Kidney epithelial cell (primary cell): ENCODE data around the gene HES4. TPM values are rescaled to one million over a fixed set of nuclear protein-coding genes. Genes with fewer than 3 reads are reported as not detected.

Source experiments
- DNase-seq: peaks from one replicate; pipeline ENCODE4 v3.0.0-alpha.2; 2010; ENCODE audit warnings: low read depth
- H3K27me3 ChIP-seq: 2 replicates; pipeline ENCODE4 v1.6.0; 2011; ENCODE audit warnings: low read length; ENCODE audit not compliant: control insufficient read depth, insufficient read depth
- H3K36me3 ChIP-seq: 2 replicates; pipeline ENCODE4 v1.5.1; 2011; ENCODE audit warnings: low read length; ENCODE audit not compliant: control insufficient read depth, insufficient read depth
- H3K4me3 ChIP-seq: 2 replicates; pipeline ENCODE4 v1.5.1; 2011; ENCODE audit warnings: low read depth, mild to moderate bottlenecking, control low read depth, low read length
- CTCF ChIP-seq: IDR thresholded peaks from 2 replicates; pipeline ENCODE4 v1.5.1; 2011; ENCODE audit warnings: mild to moderate bottlenecking, moderate library complexity, low read length, control low read depth, inconsistent platforms; ENCODE audit not compliant: insufficient read depth, poor library complexity, severe bottlenecking
- total RNA-seq: library from RNA; depleted of rRNA; stranded (reverse); fragments of >200 nt; gene quantifications from 2 replicates; pipeline ENCODE4 v1.2.3, GENCODE V29; 2015

HES4 gene
- total RNA-seq, 1 donor from 2014 or later, result 160 TPM

- H3K36me3 ChIP-seq, result peaks cover 5% of the 10 kb centered on the region
- H3K27me3 ChIP-seq, result no peaks in the 10 kb centered on the region
These were observed 45.2 kb upstream of the HES4 start for GRCh38 chr1:1045129-1045528.

GRCh38 chr1:1044455-1045078, 44.7 kb upstream of the HES4 start:
- no peak for DNase-seq
- H3K27me3 ChIP-seq, result no peaks in the 10 kb centered on the region
- peaks cover 5% of the 10 kb centered on the region for H3K36me3 ChIP-seq
- no peak overlapping the region for H3K4me3 ChIP-seq
- no peak for TF ChIP-seq CTCF

More at GRCh38 chr1:1045129-1045528, 45.2 kb upstream of the HES4 start:
- H3K4me3 ChIP-seq, result no peak overlapping the region
- no peak for DNase-seq
- TF ChIP-seq CTCF, result no peak

- no peak for DNase-seq
- TF ChIP-seq CTCF, result no peak
- no peak overlapping the region for H3K4me3 ChIP-seq
- H3K27me3 ChIP-seq, result no peaks in the 10 kb centered on the region
- H3K36me3 ChIP-seq, result peaks cover 5% of the 10 kb centered on the region
These were observed 44.0 kb upstream of the HES4 start for GRCh38 chr1:1043921-1044320.

- no peak for TF ChIP-seq CTCF
- H3K4me3 ChIP-seq, result no peak overlapping the region
- H3K36me3 ChIP-seq, result peaks cover 5% of the 10 kb centered on the region
- H3K27me3 ChIP-seq, result no peaks in the 10 kb centered on the region
- DNase-seq, result no peak
These were observed 43.5 kb upstream of the HES4 start for GRCh38 chr1:1043411-1043810.

DNA sequence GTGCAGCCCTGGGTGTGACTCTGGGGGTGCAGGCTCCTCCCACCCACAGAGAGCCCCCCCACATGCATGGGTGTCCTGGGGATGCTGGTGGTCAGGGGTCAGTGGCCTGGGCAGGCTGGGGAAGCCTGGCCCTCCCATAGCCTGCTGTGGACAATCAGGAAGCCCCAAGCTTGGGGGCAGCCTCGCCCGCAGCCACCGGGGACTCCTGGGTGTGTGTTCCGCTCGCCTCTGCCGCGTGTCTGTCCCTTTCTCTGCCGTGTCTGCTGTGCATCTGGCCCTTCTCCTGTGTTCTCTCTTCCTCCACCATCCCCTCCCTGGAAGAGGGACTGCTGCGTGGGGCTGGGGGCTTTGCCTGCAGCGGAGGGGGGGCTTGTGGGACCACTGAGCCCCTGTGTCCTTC, 42.9 kb upstream of the HES4 start:
- no peak for DNase-seq
- no peak for TF ChIP-seq CTCF
- H3K36me3 ChIP-seq, result peaks cover 5% of the 10 kb centered on the region
- H3K4me3 ChIP-seq, result no peak overlapping the region
- H3K27me3 ChIP-seq, result no peaks in the 10 kb centered on the region

- DNase-seq, result no peak
- Histone ChIP-seq H3K27me3 (no peaks in the 10 kb centered on the region), H3K4me3 (no peak overlapping the region), H3K36me3 (peaks cover 5% of the 10 kb centered on the region)
- TF ChIP-seq CTCF, result no peak
These were observed 42.0 kb upstream of the HES4 start for GRCh38 chr1:1041873-1042272.
